H4 (cell line): ENCODE measurements around the gene POLR1C. TPM values are rescaled to one million over a fixed set of nuclear protein-coding genes. Genes with fewer than 3 reads are reported as not detected.

Experiments
- total RNA-seq: library from RNA; depleted of rRNA; stranded (reverse); fragments of >200 nt; shearing (Covaris generic); gene quantifications from 2 replicates; pipeline ENCODE4 v1.2.3, GENCODE V29; 2014; rRNA removed

Gene POLR1C
- total RNA-seq, 1 experiment from 2014 or later: 77.5 TPM

Other genes starting within 250 kb of the POLR1C start
- gene SLC22A7, start 218.8 kb upstream of the POLR1C start, total RNA-seq: not detected in 2 replicates
- not detected in 2 replicates for gene CRIP3, start 208.3 kb upstream of the POLR1C start, total RNA-seq
- gene ZNF318, start 147.4 kb upstream of the POLR1C start, total RNA-seq: 4.7 and 7.5 TPM in 2 replicates
- gene ABCC10, start 89.5 kb upstream of the POLR1C start, total RNA-seq: 6.9 and 11.7 TPM in 2 replicates
- 12.6 and 13.7 TPM in 2 replicates for gene DLK2, start 61.5 kb upstream of the POLR1C start, total RNA-seq
- gene TJAP1, start 39.5 kb upstream of the POLR1C start, total RNA-seq: 9.9 and 11.3 TPM in 2 replicates
- 1.0 and 1.8 TPM in 2 replicates for gene LRRC73, start 6.7 kb upstream of the POLR1C start, total RNA-seq
- gene YIPF3, start 163 bp upstream of the POLR1C start, total RNA-seq: 188 and 210 TPM in 2 replicates
- gene XPO5, start 58.9 kb downstream of the POLR1C start, total RNA-seq: 35.3 and 36.1 TPM in 2 replicates
- gene POLH, start 59.1 kb downstream of the POLR1C start, total RNA-seq: 10.3 and 15.9 TPM in 2 replicates
- 51.4 and 52.9 TPM in 2 replicates for gene GTPBP2, start 112.2 kb downstream of the POLR1C start, total RNA-seq
- 75.9 and 83.8 TPM in 2 replicates for gene MAD2L1BP, start 118.8 kb downstream of the POLR1C start, total RNA-seq
- not detected in 2 replicates for gene RSPH9, start 127.9 kb downstream of the POLR1C start, total RNA-seq
- gene MRPS18A, start 170.7 kb downstream of the POLR1C start, total RNA-seq: 73.4 and 84.5 TPM in 2 replicates